NCI-H2081 treated with DMSO at 0.1 percent for 48 hours (cell line): ENCODE measurements around the gene SSC4D.

Experiments
- DNase-seq: peaks from one replicate; lab custom pipeline; 2025; lab: John Stamatoyannopoulos, UW

Gene SSC4D

DNA sequence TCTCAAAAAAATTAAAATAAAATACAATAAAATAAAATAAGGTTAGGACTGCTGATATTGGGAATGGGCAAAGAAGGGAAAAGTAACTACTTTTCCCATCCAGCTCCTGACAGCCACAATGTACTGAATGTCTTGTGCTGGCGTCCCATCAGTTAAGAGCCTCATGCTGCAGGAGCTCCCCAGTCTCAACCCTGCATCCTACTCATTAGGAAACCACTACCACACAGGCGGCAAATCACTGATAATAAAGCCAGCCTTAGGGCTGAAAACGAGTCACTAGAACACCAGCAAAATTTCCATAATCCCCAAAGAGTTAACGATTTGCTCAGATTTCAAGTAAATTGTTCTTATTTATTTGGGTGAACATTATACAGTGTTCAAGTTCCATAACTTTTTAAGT lies 55.0 kb downstream of the SSC4D start:
- no peak for DNase-seq

DNA sequence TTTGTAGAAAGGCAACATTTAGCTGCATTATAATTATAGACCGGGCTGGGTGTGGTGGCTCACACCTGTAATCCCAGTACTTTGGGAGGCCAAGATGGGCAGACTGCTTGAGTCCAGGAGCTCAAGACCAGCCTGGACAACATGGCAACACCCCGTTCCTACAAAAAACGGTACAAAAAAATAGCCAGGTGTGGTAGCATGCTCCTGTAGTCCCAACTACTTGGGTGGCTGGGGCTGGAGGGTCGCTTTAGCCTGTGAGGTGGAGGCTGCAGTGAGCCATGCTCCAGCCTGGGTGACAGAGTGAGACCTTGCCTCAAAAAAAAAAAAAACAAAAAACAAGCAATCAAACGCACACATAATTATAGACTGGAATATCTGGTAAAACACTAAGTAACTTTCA lies 55.8 kb downstream of the SSC4D start:
- DNase-seq, result no peak

DNA sequence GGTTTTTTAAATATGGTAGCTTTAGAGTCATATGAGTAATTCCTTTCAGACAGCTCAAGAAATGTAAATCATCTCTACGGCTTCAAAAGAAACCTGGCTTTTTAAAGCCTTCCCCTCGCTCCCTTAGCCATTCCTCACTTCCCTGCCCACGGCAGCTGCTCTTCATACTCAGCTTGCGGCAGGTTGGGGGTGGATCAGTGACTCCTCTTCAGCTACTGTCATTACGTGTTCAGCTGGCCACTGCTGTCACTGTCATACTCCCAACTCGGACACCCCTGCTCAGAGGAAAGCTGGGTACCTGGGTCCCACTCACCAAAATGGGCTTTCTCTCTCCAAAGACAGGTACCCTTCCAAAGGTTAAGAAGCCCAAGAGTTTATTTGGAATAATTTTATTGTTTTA lies 57.3 kb downstream of the SSC4D start:
- DNase-seq, result no peak

DNA sequence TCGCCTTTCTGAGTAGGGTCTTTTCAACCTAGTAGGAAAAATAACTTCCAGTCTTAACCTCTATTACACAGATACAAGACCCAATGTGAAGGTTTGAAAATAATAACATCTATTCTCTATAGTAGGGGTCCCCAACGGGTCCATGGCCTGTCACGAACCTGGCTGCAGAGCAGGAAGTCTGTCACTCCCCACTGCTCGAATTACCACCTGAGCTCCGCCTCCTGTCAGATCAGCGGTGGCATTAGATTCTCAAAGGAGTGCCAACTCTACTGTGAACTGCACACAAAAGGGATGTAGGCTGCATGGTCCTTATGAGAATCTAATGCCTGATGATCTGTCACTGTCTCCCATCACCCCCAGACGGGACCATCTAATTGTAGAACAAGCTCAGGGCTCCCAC lies 58.1 kb downstream of the SSC4D start:
- no peak for DNase-seq

DNA sequence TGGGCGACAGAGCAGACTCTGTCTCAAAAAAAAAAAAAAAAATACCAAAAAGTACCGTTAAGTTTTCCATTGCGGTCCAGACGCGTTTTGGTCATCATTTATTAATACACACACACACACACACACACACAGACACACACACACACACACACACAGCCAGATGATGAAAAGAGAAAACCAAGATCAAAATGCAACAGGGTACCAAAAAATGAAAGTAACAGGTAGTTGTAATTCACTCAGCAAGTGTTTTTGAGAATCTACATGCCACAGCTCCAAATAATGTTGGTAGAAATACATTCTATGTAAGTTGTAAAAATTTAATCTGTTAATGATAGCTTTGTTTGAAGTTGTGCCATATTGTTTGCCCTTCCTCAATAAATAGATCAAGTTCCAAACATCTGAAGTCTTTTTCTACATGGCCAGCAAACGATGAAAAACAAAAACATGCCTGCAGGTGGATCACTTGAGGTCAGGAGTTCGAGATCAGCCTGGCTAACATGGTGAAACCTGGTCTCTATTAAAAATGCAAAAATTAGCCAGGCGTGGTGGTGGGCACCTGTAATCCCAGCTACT lies 60.1 kb downstream of the SSC4D start:
- no peak for DNase-seq

DNA sequence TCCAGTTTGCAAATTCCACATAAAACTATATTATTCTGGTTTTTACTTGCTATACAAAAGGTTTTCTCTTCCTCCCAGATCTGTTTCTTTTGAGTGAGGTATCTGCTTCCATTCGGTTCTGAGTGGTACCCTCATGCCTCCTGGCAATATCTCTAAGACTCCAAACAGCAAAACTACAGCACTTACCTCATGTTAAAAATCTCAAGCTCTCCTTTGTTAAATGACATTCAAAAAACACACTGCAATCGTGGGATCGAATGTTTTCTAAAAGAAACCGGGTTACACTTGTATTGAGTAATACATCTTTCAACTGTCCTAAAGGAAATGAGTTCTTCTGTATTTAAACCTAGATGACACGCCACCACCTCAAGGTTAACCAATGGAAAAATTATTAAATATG lies 61.8 kb downstream of the SSC4D start:
- DNase-seq, result no peak

DNA sequence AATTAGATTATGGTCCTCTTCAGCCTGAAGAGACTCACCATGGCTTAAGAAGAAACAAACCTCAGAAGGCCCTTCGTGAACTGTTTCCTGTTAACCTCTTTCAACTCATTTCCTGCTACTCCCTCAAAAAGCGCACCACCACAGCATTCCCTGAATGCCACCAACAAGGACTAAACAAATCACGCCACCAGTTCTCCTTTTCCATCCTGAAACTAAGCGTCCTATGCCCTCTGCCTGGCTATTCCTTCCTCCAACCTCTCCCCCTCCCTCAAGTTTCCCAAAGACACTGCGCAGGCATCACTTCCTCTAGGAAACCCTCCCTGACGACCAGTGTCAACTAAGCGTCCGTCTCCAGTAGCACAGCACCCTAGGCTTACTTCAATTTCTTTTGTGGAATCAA lies 62.7 kb downstream of the SSC4D start:
- DNase-seq, result no peak

DNA sequence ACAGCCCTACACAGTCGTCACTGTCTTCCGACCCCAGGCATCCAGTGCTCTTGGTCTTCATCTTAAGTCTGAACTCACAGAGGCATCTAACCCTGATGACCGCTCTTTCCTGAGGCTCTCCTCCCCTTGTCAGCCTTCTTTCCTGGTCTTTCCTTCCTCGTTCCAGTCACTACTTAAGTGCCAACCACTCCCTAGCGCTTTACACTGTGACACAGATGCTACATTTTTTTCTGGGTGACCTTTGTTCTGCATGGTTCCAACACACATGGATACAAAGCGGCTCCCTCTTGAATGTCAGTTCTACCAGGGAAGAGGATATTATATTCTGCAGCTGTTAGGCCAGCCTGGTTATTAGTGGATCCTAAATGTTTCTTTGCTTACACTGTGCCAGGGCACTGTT lies 63.4 kb downstream of the SSC4D start:
- no peak for DNase-seq

DNA sequence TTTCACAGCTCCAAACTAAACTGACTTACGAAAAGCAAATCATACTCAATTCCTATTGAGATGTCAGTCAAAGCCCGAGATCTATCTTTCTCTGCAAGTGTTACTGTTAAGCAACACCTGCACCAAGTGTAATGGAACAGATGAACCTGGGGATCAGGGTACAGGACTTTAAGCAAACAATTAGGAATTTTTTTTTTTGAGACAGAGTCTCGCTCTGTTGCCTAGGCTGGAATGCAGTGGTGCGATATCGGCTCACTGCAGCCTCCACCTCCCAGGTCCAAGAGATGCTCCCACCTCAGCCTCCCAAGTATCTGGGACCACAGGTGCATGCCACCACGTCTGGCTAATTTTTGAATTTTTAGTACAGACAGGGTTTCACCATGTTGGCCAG lies 65.6 kb downstream of the SSC4D start:
- no peak for DNase-seq

DNA sequence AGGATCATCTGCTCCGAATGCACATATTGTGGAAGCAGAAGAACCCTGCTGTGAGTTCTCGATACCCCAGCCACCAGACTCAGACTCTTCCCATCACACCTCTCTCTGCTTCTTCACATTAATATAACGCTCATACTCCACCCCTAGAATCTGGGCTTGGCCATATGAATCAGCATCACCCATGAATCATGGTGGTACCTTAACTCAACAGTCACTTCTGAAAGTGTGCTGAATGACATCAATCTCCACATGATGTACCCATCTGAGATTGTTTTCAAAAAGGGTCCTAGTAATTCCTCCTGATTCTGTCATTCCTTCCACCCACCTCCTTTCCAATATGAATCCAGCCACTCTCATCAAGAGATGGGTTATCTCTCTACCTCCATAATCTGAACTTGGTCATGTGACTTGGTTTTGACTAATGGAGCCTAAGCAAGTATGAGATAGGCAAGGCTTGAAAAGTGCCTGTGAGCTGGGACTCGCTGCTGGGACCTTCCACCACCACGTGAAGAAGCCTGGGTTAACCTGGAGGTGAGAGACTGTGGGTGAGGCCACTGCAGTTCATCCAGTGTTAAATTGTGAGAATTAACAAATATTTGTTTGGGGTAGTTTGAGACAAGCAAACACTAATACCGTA lies 66.1 kb downstream of the SSC4D start:
- DNase-seq, result no peak

DNA sequence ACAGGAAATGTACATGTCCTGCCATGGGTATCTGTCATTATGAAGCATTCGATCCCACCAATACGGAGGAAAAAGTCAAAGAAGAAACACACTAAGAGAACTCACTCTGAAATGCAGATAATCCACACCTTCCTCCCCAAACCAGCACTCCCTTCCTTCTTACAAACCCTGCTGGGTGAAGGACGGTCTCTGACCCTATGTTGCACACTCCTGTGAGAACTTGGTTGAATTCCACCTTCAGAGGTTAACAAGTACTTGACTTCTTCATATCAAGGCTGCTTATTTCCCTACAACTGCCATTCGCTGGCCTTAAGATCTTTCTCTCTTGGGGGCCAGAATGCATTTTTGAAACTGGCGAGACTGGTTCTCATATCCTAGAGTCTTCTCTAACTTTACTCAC lies 67.3 kb downstream of the SSC4D start:
- DNase-seq, result no peak

DNA sequence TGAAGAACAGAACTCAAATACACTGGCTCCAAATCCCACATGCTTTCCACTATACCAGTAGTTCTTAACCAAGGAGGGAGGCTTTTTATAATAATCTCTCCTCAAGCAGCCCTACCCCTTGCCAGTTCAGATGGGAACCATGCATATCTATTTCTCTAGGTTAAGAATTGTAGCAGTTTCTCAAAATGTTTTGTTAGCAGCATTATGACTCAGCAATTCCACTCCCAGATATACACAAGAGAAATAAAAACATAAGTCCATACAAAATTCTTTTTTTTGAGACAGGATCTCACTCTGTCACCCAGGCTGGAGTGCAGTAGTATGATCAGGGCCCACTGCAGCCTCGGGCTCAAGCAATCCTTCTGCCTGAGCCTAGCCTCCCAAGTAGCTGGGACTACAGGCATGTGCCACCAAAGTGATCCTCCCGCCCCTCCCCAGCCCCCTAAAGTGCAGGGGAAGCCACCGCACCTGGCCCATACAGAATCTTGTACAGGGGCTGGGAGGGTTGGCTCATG lies 68.8 kb downstream of the SSC4D start:
- DNase-seq, result no peak
